H1 (cell line): ENCODE results near the gene IREB2. TPM values are rescaled to one million over a fixed set of nuclear protein-coding genes. Genes with fewer than 3 reads are reported as not detected.

Experiments used
- ASH2L ChIP-seq: fragments of 200-600, 300-600 bp; sonication (generic); IDR thresholded peaks from one replicate; pipeline ENCODE4 v1.7.1; 2017; ENCODE audit warnings: low read length
- ATF2 ChIP-seq: IDR thresholded peaks from 2 replicates; pipeline ENCODE4 v1.6.1; 2012; ENCODE audit warnings: low read length, inconsistent platforms
- E2F6 ChIP-seq: IDR thresholded peaks from 2 replicates; pipeline ENCODE4 v1.6.1; 2012; ENCODE audit warnings: inconsistent platforms
- POLR2AphosphoS5 ChIP-seq: IDR thresholded peaks from 2 replicates; pipeline ENCODE4 v1.6.1; 2011; ENCODE audit warnings: low read depth, low read length
- YY1 ChIP-seq: IDR thresholded peaks from 2 replicates; pipeline ENCODE4 v1.6.1; 2011; ENCODE audit warnings: low read depth, mild to moderate bottlenecking, low read length
- polyA plus RNA-seq, 7 experiments: library from polyadenylated mRNA; depleted of rRNA in 3 of 7; stranded (reverse) in 5 of 7; unstranded in 2 of 7; fragments of >200 nt in 5 of 7; fragments of 200-250 nt in 2 of 7; gene quantifications; 1 replicate in 5 of 7; 2 replicates in 1 of 7; 4 replicates in 1 of 7; pipeline versions ENCODE4 v1.2.1 to v1.2.3, GENCODE V29; 2011 to 2013; ENCODE audit warnings: missing spikeins in 2 of 7, mixed read lengths in 2 of 7
- total RNA-seq: library from RNA; stranded (reverse); fragmentation: NEBNext Ultra II Directional; extraction: Animal tissue kit (Norgen Biotek cat#: 25700); gene quantifications from 2 replicates; pipeline ENCODE4 v1.2.1, GENCODE V29; 2021

Gene IREB2
- total and polyA plus RNA-seq, 2 of the 8 experiments (the other 6 are each of a cell fraction or from before 2014, with no cell fraction given): 21.0 to 103 TPM

- TF ChIP-seq POLR2AphosphoS5 (no peak), YY1 (no peak), ASH2L (no peak), ATF2 (no peak), E2F6 (no peak)
- TF ChIP-seq, all 59 proteins: peak for 0
These were observed 86.2 kb downstream of the IREB2 start (continued) for GRCh38 chr15:78524230-78524629.
